Measurements from ENCODE around the gene FTCD. TPM values are rescaled to one million over a fixed set of nuclear protein-coding genes. Genes with fewer than 3 reads are reported as not detected.
"Not testable (repeated sequence)": the region's sequence is repeated elsewhere in the genome, so short reads cannot be mapped to it uniquely, and the experiment has no call there.

FTCD gene
- total RNA-seq, 8 experiments from 2014 or later = 0.29 to 4.0 (median 1.1) TPM; not detected in 3

- 80 to 100% (median 85%) methylated on average over 1 to 11 of the region's 21 CpGs; no CpG with 5 or more reads in 4 of the 10 experiments for WGBS, 10 experiments
- Histone ChIP-seq H3K4me1 (replicated peaks in 1 of 2) (peaks cover 2 to 3% of the 10 kb centered on the region in 2 donors), H3K27ac (peak overlapping the region in 1 of 2 donors; percentile 52), H3K4me3 (no peak overlapping the region)
- in situ Hi-C loops (cut with MboI; ENCODE audit: low pct_unique_long_range_greater_than_20kb in 2 of 9, low sequenced_read_pairs in 9 of 9, unreplicated experiment in 9 of 9) = no loop called here
- no peak for ATAC-seq (replicated peaks in 6 of 8)
Observed at GRCh38 chr21:46142582-46143473, 12.6 kb downstream of the FTCD start.

DNA sequence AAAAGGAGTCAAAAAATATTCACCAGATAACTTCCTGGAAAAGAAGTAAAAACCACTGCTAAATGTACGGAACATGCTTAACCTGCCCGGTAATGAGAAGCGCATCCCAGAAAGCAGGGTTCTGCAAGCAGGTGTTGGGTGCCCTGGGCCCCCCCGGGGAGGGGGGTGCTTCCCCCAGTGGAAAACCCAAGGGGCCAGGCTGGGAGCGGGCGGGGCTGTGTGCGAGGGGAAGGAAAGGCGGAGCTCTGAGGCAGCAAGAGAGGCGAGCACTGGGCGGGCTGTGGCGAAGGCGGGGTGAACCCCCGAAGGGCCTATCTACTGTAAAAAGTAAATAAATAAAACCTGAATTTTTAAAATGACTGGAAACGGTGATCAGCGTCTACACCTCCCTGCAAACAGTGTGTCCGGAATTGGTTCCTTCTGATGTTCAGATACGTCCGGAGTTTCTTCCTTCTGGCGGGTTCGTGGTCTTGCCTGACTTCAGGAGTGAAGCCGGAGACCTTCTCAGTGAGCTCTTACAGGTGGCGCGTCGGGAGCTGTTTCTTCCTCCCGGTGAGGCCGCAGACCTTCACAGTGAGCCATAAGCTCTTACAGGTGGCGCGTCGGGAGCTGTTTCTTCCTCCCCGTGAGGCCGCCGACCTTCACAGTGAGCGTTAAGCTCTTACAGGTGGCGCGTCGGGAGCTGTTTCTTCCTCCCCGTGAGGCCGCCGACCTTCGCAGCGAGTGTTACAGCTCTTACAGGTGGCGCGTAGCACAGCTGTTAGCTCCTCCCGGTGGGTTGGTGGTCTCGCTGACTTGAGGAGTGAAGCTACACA is 13.4 kb downstream of the FTCD start:
- 88 to 100% (median 98%) methylated on average over 1 to 15 of the region's 45 CpGs; no CpG with 5 or more reads in 1 of the 10 experiments for whole genome bisulfite sequencing, 10 experiments
- Histone ChIP-seq H3K4me1 (replicated peaks in 1 of 2) (peaks cover 3 to 9% of the 10 kb centered on the region in 2 donors), H3K27ac (no peak overlapping the region), H3K4me3 (peak overlapping the region in 1 of 5 donors; percentile 3)
- in situ Hi-C loops (cut with MboI; ENCODE audit: low pct_unique_long_range_greater_than_20kb in 2 of 9, low sequenced_read_pairs in 9 of 9, unreplicated experiment in 9 of 9) = no loop called here
- ATAC-seq (replicated peaks in 6 of 8) = no peak

GRCh38 chr21:46140352-46141003 is 14.9 kb downstream of the FTCD start:
- H3K4me3 ChIP-seq; in situ Hi-C loops (cut with MboI; ENCODE audit: low pct_unique_long_range_greater_than_20kb in 2 of 9, low sequenced_read_pairs in 9 of 9, unreplicated experiment in 9 of 9); H3K27ac ChIP-seq; ATAC-seq (replicated peaks in 6 of 8): not testable (repeated sequence)
- peaks cover 8 to 16% of the 10 kb centered on the region in 2 donors for H3K4me1 ChIP-seq (replicated peaks in 1 of 2)
- WGBS, 10 experiments = 51 to 86% (median 72%) methylated on average over 2 to 18 of the region's 29 CpGs; no CpG with 5 or more reads in 3 of the 10 experiments

- no peak overlapping the region for H3K27ac ChIP-seq
- WGBS, 10 experiments = 82 to 100% (median 88%) methylated on average over 2 to 11 of the region's 15 CpGs; no CpG with 5 or more reads in 6 of the 10 experiments
- ATAC-seq (replicated peaks in 6 of 8) = no peak
- in situ Hi-C loops (cut with MboI; ENCODE audit: low pct_unique_long_range_greater_than_20kb in 2 of 9, low sequenced_read_pairs in 9 of 9, unreplicated experiment in 9 of 9) = no loop called here
- no peak overlapping the region for H3K4me3 ChIP-seq
- H3K4me1 ChIP-seq (replicated peaks in 1 of 2) = peaks cover 8 to 16% of the 10 kb centered on the region in 2 donors
Observed at GRCh38 chr21:46139686-46140085, 15.7 kb downstream of the FTCD start.

DNA sequence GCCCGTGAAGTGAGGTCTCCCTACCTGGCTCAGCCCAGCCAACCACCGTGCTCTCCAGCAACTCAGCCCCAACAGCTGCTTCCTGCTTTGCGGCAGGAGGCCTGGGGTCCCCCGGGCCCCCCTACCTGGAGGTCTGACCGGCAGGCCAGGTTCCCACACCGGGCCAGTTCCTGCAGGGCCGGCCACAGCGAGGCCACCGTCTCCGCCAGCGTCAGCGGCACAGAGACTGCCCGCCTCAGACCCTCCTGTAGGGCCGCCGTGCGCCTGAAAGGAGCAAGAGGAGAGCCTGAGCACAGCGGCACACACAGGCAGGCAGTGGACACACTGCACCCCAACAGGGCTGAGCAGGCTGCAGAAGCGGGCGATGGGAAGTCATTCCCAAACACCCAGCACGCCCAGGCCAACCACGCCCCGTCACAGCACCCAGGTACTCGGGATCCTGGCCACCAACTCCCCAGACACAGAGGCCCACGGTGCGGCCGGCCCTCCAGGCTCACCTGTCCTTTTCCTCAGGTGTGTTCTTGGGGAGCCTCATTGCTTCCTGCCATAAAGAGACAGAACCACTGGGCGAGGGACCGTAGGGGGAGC is 16.9 kb downstream of the FTCD start:
- H3K4me3 ChIP-seq = no peak overlapping the region
- ATAC-seq (replicated peaks in 6 of 8) = no peak
- H3K4me1 ChIP-seq (replicated peaks in 1 of 2) = peaks cover 4 to 14% of the 10 kb centered on the region in 2 donors
- 80 to 90% methylated on average over 2 of the region's 28 CpGs; no CpG with 5 or more reads in 8 of the 10 experiments for WGBS, 10 experiments
- H3K27ac ChIP-seq = no peak overlapping the region
- in situ Hi-C loops (cut with MboI; ENCODE audit: low pct_unique_long_range_greater_than_20kb in 2 of 9, low sequenced_read_pairs in 9 of 9, unreplicated experiment in 9 of 9) = no loop called here

DNA sequence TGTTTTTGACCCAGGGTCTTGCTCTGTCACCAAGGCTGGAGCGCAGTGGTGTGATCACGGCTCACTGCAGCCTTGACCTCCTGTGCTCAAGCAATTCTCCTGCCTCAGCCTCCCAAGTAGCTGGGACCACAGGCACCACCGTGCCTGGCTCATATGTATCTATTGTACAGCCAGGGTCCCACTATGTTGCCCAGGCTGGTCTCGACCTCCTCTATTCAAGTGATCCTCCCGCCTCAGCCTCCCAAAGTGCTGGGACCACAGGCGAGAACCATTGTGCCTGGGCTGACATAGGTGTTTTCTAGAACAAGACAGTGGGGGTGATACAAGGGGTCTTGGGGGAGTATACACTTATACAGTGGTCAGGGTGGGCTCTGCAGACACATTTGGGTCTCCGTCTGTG is 17.5 kb downstream of the FTCD start:
- Histone ChIP-seq H3K27ac (no peak overlapping the region), H3K4me3 (no peak overlapping the region), H3K4me1 (replicated peaks in 1 of 2) (peaks cover 4 to 14% of the 10 kb centered on the region in 2 donors)
- no peak for ATAC-seq (replicated peaks in 6 of 8)
- 42 to 100% (median 73%) methylated on average over 2 to 4 of the region's 7 CpGs; no CpG with 5 or more reads in 4 of the 10 experiments for WGBS, 10 experiments
- in situ Hi-C loops (cut with MboI; ENCODE audit: low pct_unique_long_range_greater_than_20kb in 2 of 9, low sequenced_read_pairs in 9 of 9, unreplicated experiment in 9 of 9) = no loop called here

GRCh38 chr21:46136739-46137349 is 18.5 kb downstream of the FTCD start:
- in situ Hi-C loops (cut with MboI; ENCODE audit: low pct_unique_long_range_greater_than_20kb in 2 of 9, low sequenced_read_pairs in 9 of 9, unreplicated experiment in 9 of 9) = no loop called here
- Histone ChIP-seq H3K27ac (peak overlapping the region in 1 of 2 donors; percentile 27), H3K4me3 (no peak overlapping the region), H3K4me1 (replicated peaks in 1 of 2) (peaks cover 4 to 14% of the 10 kb centered on the region in 2 donors)
- WGBS, 10 experiments = 63 to 92% (median 76%) methylated on average over 2 to 9 of the region's 22 CpGs; no CpG with 5 or more reads in 4 of the 10 experiments
- ATAC-seq (replicated peaks in 6 of 8) = peak in 1 of 8 experiments; percentile 2

DNA sequence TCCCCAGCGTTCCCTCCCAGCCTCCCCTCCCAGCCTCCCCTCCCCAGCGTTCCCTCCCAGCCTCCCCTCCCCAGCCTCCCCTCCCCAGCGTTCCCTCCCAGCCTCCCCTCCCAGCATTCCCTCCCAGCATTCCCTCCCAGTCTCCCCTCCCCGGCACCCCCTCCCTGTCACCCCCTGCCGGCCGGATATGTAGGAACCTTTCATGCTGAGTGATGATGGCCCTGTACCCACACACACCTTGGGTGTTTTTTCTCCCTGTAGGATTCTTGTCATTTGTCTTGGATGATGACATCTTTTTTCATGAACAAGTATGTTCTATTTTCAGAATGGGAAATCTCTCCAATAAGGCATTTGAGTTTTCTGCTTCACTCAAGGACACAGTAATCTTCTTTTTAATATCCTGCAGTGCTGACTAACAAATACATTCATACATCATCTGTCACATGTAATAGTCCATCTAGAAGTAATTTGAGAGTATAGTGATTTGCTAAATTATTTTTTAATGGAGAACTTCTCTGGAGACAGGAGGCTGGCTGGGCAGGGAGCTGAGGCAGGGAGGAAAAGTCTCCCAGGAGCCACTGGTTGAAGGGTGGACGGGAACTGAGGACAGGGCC is 19.5 kb downstream of the FTCD start:
- Histone ChIP-seq H3K4me1 (replicated peaks in 1 of 2) (peaks cover 4 to 14% of the 10 kb centered on the region in 2 donors), H3K4me3 (no peak overlapping the region), H3K27ac (peak overlapping the region in 1 of 2 donors; percentile 27)
- in situ Hi-C loops (cut with MboI; ENCODE audit: low pct_unique_long_range_greater_than_20kb in 2 of 9, low sequenced_read_pairs in 9 of 9, unreplicated experiment in 9 of 9) = no loop called here
- 33 to 86% (median 70%) methylated on average over 1 of the region's 7 CpGs; no CpG with 5 or more reads in 6 of the 10 experiments for WGBS, 10 experiments
- peak in 5 of 8 experiments; percentile 50 to 71 (median 57) for ATAC-seq (replicated peaks in 6 of 8)

DNA sequence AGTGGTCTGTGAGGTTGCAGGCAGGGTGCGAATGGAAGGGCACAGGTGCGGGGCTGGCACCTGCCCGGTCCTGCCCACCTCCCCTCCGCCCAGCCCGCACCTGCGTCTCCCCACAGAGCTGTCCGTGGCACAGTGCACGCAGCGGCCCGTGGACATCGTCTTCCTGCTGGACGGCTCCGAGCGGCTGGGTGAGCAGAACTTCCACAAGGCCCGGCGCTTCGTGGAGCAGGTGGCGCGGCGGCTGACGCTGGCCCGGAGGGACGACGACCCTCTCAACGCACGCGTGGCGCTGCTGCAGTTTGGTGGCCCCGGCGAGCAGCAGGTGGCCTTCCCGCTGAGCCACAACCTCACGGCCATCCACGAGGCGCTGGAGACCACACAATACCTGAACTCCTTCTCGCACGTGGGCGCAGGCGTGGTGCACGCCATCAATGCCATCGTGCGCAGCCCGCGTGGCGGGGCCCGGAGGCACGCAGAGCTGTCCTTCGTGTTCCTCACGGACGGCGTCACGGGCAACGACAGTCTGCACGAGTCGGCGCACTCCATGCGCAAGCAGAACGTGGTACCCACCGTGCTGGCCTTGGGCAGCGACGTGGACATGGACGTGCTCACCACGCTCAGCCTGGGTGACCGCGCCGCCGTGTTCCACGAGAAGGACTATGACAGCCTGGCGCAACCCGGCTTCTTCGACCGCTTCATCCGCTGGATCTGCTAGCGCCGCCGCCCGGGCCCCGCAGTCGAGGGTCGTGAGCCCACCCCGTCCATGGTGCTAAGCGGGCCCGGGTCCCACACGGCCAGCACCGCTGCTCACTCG is 23.3 kb downstream of the FTCD start:
- ATAC-seq (replicated peaks in 6 of 8) = no peak
- 67 to 100% (median 99%) methylated on average over 1 to 7 of the region's 85 CpGs; no CpG with 5 or more reads in 4 of the 10 experiments for WGBS, 10 experiments

GRCh38 chr21:46131588-46131837 is 23.9 kb downstream of the FTCD start:
- WGBS, 10 experiments = no CpG with 5 or more reads among the region's 4 CpGs
- peaks cover 4 to 6% of the 10 kb centered on the region in 2 donors for H3K4me1 ChIP-seq (replicated peaks in 1 of 2)
- in situ Hi-C loops (cut with MboI; ENCODE audit: low pct_unique_long_range_greater_than_20kb in 2 of 9, low sequenced_read_pairs in 9 of 9, unreplicated experiment in 9 of 9) = no loop called here
- H3K27ac ChIP-seq = no peak overlapping the region
- ATAC-seq (replicated peaks in 6 of 8) = no peak
- H3K4me3 ChIP-seq = no peak overlapping the region

More for the DNA sequence above, 23.3 kb downstream of the FTCD start:
- H3K27ac ChIP-seq = no peak overlapping the region
- in situ Hi-C loops (cut with MboI; ENCODE audit: low pct_unique_long_range_greater_than_20kb in 2 of 9, low sequenced_read_pairs in 9 of 9, unreplicated experiment in 9 of 9) = no loop called here
- H3K4me3 ChIP-seq = no peak overlapping the region
- peaks cover 4 to 7% of the 10 kb centered on the region in 2 donors for H3K4me1 ChIP-seq (replicated peaks in 1 of 2)

DNA sequence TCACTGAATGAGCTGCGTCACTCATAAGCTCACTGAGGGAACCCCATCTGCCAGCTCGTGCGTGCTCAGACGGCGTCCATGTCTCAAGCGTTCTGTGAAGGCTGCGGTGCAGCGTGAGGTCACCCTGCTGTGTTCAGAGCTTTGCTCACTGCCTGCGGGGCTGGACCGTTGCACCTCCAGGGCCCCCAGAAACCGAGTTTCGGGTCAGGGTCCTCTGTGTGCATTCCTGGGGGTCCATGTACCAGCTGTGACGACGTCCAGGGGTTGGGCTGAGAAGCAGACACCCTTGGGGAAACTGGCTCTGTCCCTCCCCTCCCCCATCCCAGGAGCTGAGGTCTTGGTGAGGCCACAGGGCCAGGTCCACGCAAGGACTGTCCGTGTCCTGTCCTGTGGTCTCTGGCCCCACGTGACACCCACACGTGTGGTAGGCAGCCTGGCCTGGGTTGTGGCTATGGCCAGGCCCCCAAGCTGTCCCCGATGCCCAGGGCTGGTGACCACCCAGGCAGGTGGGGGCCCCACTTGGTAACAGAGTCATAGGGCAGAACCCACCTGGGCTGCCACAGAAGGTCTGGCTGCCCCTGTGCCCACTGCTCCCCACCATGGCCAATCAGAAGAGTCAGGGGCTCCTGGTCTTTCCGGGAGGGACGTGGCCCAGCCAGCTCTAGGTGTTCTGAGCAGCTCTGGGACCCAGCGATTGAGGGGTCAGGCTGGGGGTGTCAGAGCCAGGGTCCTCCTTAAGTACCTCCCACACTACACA is 24.4 kb downstream of the FTCD start:
- WGBS, 10 experiments = 59 to 100% (median 71%) methylated on average over 1 to 7 of the region's 22 CpGs; no CpG with 5 or more reads in 6 of the 10 experiments
- H3K27ac ChIP-seq = peak overlapping the region in 1 of 2 donors; percentile 36
- in situ Hi-C loops (cut with MboI; ENCODE audit: low pct_unique_long_range_greater_than_20kb in 2 of 9, low sequenced_read_pairs in 9 of 9, unreplicated experiment in 9 of 9) = no loop called here
- H3K4me3 ChIP-seq = no peak overlapping the region
- peak in 2 of 8 experiments; percentile 19 to 28 for ATAC-seq (replicated peaks in 6 of 8)
- peaks cover 0 to 2% of the 10 kb centered on the region in 2 donors for H3K4me1 ChIP-seq (replicated peaks in 1 of 2)

All from motor neuron (in vitro differentiated cells).